HEK293 (cell line): Measurements from ENCODE around the gene PHLDB2.

Experiments used
- CTCF ChIA-PET: fragments of 350-600 bp; formaldehyde crosslinking; extraction: SDS; loops from one replicate; lab custom pipeline; 2021; ENCODE audit warnings: antibody characterized with exemption; lab: Yijun Ruan, JAX
- POLR2A ChIA-PET: fragments of 300-600 bp; formaldehyde crosslinking; extraction: SDS; loops from one replicate; lab custom pipeline; 2020; ENCODE audit warnings: antibody characterized with exemption, inconsistent platforms; lab: Yijun Ruan, JAX
- H3K27ac ChIP-seq: fragments of 200-500 bp; sonication (Bioruptor generic); 2 replicates; pipeline ENCODE4 v1.5.1; 2014; ENCODE audit warnings: low read depth, low read length, control low read depth, inconsistent platforms; ENCODE audit errors: extremely low read depth
- H3K36me3 ChIP-seq, 2 experiments: fragments of 200-500 bp in 1 of 2; sonication (Bioruptor generic) in 1 of 2; 1 replicate in 1 of 2; 2 replicates in 1 of 2; pipeline ENCODE4 v1.5.1; 2014 to 2017; ENCODE audit warnings: inconsistent platforms in 2 of 2, low read length in 2 of 2; ENCODE audit not compliant: control insufficient read depth in 2 of 2, insufficient read depth in 1 of 2
- H3K4me1 ChIP-seq: fragments of 200-500 bp; sonication (Bioruptor generic); 2 replicates; pipeline ENCODE4 v1.5.1; 2014; ENCODE audit warnings: mild to moderate bottlenecking, low read length, inconsistent platforms; ENCODE audit not compliant: control insufficient read depth, insufficient read depth
- H3K4me3 ChIP-seq: 2 replicates; pipeline ENCODE4 v1.5.1; 2011; ENCODE audit warnings: low read depth, mild to moderate bottlenecking, control low read depth, low read length, moderate library complexity
- H3K9me3 ChIP-seq: fragments of 200-500 bp; sonication (Bioruptor generic); 2 replicates; pipeline ENCODE4 v1.5.1; 2014; ENCODE audit warnings: low read depth, low read length, inconsistent platforms; ENCODE audit not compliant: control insufficient read depth, insufficient read depth
- KLF8 ChIP-seq: fragments of 450-650 bp; formaldehyde crosslinking; IDR thresholded peaks from 2 replicates; pipeline ENCODE4 v1.5.1; 2016; ENCODE audit warnings: missing biosample characterization, missing genetic modification characterization
- OSR2 ChIP-seq: fragments of 450-650 bp; formaldehyde crosslinking; IDR thresholded peaks from 2 replicates; pipeline ENCODE4 v1.5.1; 2016; ENCODE audit warnings: missing biosample characterization, missing genetic modification characterization
- ZFP41 ChIP-seq: fragments of 450-650 bp; formaldehyde crosslinking; IDR thresholded peaks from 2 replicates; pipeline ENCODE4 v1.5.1; 2016; ENCODE audit warnings: missing biosample characterization, missing genetic modification characterization, borderline replicate concordance
- ZNF112 ChIP-seq: fragments of 450-650 bp; formaldehyde crosslinking; IDR thresholded peaks from 2 replicates; pipeline ENCODE4 v1.5.0; 2017; ENCODE audit warnings: missing biosample characterization, missing genetic modification characterization
- ZNF114 ChIP-seq: fragments of 450-650 bp; formaldehyde crosslinking; IDR thresholded peaks from 2 replicates; pipeline ENCODE4 v1.5.0; 2017; ENCODE audit warnings: missing biosample characterization, missing genetic modification characterization
- ZNF223 ChIP-seq: fragments of 450-650 bp; formaldehyde crosslinking; IDR thresholded peaks from 2 replicates; pipeline ENCODE4 v1.5.1; 2016; ENCODE audit warnings: missing biosample characterization, missing genetic modification characterization
- ZNF324 ChIP-seq: fragments of 450-650 bp; formaldehyde crosslinking; IDR thresholded peaks from 2 replicates; pipeline ENCODE4 v1.5.1; 2016; ENCODE audit warnings: missing biosample characterization, missing genetic modification characterization
- ZNF398 ChIP-seq: fragments of 450-650 bp; formaldehyde crosslinking; IDR thresholded peaks from 2 replicates; pipeline ENCODE4 v1.5.1; 2017; ENCODE audit warnings: missing biosample characterization, missing genetic modification characterization
- ZNF48 ChIP-seq: fragments of 450-650 bp; formaldehyde crosslinking; IDR thresholded peaks from 2 replicates; pipeline ENCODE4 v1.5.1; 2016; ENCODE audit warnings: missing biosample characterization, missing genetic modification characterization
- ZNF514 ChIP-seq: fragments of 450-650 bp; formaldehyde crosslinking; IDR thresholded peaks from 2 replicates; pipeline ENCODE4 v1.5.1; 2016; ENCODE audit warnings: missing biosample characterization, missing genetic modification characterization
- ZNF561 ChIP-seq: fragments of 450-650 bp; IDR thresholded peaks from 2 replicates; pipeline ENCODE4 v1.5.1; 2018; ENCODE audit warnings: missing biosample characterization, missing genetic modification characterization, borderline replicate concordance
- ZNF610 ChIP-seq: fragments of 450-650 bp; formaldehyde crosslinking; IDR thresholded peaks from 2 replicates; pipeline ENCODE4 v1.5.1; 2016; ENCODE audit warnings: missing biosample characterization, missing genetic modification characterization, borderline replicate concordance
- ZNF658 ChIP-seq: fragments of 450-650 bp; formaldehyde crosslinking; IDR thresholded peaks from 2 replicates; pipeline ENCODE4; 2016; ENCODE audit warnings: missing biosample characterization, missing genetic modification characterization
- ZNF692 ChIP-seq: fragments of 450-650 bp; formaldehyde crosslinking; IDR thresholded peaks from 2 replicates; pipeline ENCODE4 v1.5.1; 2016; ENCODE audit warnings: missing biosample characterization, missing genetic modification characterization
- ZNF707 ChIP-seq: fragments of 450-650 bp; formaldehyde crosslinking; IDR thresholded peaks from 2 replicates; pipeline ENCODE4 v1.5.1; 2016; ENCODE audit warnings: missing biosample characterization, missing genetic modification characterization
- ZNF747 ChIP-seq: fragments of 450-650 bp; formaldehyde crosslinking; IDR thresholded peaks from 2 replicates; pipeline ENCODE4 v1.5.1; 2016; ENCODE audit warnings: missing biosample characterization, missing genetic modification characterization
- ZNF768 ChIP-seq: fragments of 450-650 bp; formaldehyde crosslinking; IDR thresholded peaks from 2 replicates; pipeline ENCODE4 v1.5.1; 2018; ENCODE audit warnings: missing biosample characterization, mild to moderate bottlenecking, missing genetic modification characterization
- ZNF776 ChIP-seq: fragments of 450-650 bp; formaldehyde crosslinking; IDR thresholded peaks from 2 replicates; pipeline ENCODE4 v1.5.0; 2017; ENCODE audit warnings: missing biosample characterization, missing genetic modification characterization, borderline replicate concordance
- ZNF792 ChIP-seq: fragments of 450-650 bp; formaldehyde crosslinking; IDR thresholded peaks from 2 replicates; pipeline ENCODE4 v1.5.1; 2016; ENCODE audit warnings: missing biosample characterization, missing genetic modification characterization
- ZNF843 ChIP-seq: fragments of 450-650 bp; formaldehyde crosslinking; IDR thresholded peaks from 2 replicates; pipeline ENCODE4 v1.5.1; 2016; ENCODE audit warnings: missing biosample characterization, missing genetic modification characterization
- TF ChIP-seq, protein P1 (sequence below): fragments of 450-650 bp; formaldehyde crosslinking; IDR thresholded peaks from 2 replicates; pipeline ENCODE4 v1.5.1; 2016; ENCODE audit warnings: missing biosample characterization, missing genetic modification characterization
- TF ChIP-seq, protein P2 (sequence below): fragments of 450-650 bp; formaldehyde crosslinking; IDR thresholded peaks from 2 replicates; pipeline ENCODE4 v1.5.0; 2017; ENCODE audit warnings: missing biosample characterization, missing genetic modification characterization, borderline replicate concordance
- TF ChIP-seq, protein P3 (sequence below): fragments of 450-650 bp; formaldehyde crosslinking; conservative IDR thresholded peaks from 2 replicates; pipeline ENCODE4 v1.5.1; 2016; ENCODE audit warnings: low read depth, missing biosample characterization, missing genetic modification characterization
- TF ChIP-seq, protein P4 (sequence below): fragments of 450-650 bp; formaldehyde crosslinking; IDR thresholded peaks from 2 replicates; pipeline ENCODE4 v1.5.1; 2016; ENCODE audit warnings: missing biosample characterization, missing genetic modification characterization
- TF ChIP-seq, protein P5 (sequence below): sonication (generic); formaldehyde crosslinking; IDR thresholded peaks from 2 replicates; pipeline ENCODE4 v1.8.1; 2022; ENCODE audit warnings: mild to moderate bottlenecking, moderate library complexity, missing genetic modification reagents

Gene PHLDB2

GRCh38 chr3:111827871-111828270 lies 31.2 kb upstream of the PHLDB2 start (continued):
- TF ChIP-seq ZNF398 (tag by site-specific recombination): no peak
- no peak for TF ChIP-seq ZNF324 (tag by site-specific recombination)
- no peak for TF ChIP-seq ZNF747 (tag by site-specific recombination)
- no peak for TF ChIP-seq ZNF658 (tag by site-specific recombination)
- TF ChIP-seq, protein P1, sequence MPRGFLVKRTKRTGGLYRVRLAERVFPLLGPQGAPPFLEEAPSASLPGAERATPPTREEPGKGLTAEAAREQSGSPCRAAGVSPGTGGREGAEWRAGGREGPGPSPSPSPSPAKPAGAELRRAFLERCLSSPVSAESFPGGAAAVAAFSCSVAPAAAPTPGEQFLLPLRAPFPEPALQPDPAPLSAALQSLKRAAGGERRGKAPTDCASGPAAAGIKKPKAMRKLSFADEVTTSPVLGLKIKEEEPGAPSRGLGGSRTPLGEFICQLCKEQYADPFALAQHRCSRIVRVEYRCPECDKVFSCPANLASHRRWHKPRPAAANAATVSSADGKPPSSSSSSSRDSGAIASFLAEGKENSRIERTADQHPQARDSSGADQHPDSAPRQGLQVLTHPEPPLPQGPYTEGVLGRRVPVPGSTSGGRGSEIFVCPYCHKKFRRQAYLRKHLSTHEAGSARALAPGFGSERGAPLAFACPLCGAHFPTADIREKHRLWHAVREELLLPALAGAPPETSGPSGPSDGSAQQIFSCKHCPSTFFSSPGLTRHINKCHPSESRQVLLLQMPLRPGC (tag by site-specific recombination): no peak
- TF ChIP-seq, protein P2, sequence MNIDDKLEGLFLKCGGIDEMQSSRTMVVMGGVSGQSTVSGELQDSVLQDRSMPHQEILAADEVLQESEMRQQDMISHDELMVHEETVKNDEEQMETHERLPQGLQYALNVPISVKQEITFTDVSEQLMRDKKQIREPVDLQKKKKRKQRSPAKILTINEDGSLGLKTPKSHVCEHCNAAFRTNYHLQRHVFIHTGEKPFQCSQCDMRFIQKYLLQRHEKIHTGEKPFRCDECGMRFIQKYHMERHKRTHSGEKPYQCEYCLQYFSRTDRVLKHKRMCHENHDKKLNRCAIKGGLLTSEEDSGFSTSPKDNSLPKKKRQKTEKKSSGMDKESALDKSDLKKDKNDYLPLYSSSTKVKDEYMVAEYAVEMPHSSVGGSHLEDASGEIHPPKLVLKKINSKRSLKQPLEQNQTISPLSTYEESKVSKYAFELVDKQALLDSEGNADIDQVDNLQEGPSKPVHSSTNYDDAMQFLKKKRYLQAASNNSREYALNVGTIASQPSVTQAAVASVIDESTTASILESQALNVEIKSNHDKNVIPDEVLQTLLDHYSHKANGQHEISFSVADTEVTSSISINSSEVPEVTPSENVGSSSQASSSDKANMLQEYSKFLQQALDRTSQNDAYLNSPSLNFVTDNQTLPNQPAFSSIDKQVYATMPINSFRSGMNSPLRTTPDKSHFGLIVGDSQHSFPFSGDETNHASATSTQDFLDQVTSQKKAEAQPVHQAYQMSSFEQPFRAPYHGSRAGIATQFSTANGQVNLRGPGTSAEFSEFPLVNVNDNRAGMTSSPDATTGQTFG (tag by site-specific recombination): no peak
- TF ChIP-seq ZNF112 (tag by site-specific recombination): no peak
- TF ChIP-seq OSR2 (tag by site-specific recombination): no peak
- TF ChIP-seq, all 188 proteins: peak for 0

- Histone ChIP-seq H3K4me3 (no peak overlapping the region), H3K9me3 (no peaks in the 10 kb centered on the region)
- CTCF ChIA-PET: no interaction called here
- TF ChIP-seq, protein P3, sequence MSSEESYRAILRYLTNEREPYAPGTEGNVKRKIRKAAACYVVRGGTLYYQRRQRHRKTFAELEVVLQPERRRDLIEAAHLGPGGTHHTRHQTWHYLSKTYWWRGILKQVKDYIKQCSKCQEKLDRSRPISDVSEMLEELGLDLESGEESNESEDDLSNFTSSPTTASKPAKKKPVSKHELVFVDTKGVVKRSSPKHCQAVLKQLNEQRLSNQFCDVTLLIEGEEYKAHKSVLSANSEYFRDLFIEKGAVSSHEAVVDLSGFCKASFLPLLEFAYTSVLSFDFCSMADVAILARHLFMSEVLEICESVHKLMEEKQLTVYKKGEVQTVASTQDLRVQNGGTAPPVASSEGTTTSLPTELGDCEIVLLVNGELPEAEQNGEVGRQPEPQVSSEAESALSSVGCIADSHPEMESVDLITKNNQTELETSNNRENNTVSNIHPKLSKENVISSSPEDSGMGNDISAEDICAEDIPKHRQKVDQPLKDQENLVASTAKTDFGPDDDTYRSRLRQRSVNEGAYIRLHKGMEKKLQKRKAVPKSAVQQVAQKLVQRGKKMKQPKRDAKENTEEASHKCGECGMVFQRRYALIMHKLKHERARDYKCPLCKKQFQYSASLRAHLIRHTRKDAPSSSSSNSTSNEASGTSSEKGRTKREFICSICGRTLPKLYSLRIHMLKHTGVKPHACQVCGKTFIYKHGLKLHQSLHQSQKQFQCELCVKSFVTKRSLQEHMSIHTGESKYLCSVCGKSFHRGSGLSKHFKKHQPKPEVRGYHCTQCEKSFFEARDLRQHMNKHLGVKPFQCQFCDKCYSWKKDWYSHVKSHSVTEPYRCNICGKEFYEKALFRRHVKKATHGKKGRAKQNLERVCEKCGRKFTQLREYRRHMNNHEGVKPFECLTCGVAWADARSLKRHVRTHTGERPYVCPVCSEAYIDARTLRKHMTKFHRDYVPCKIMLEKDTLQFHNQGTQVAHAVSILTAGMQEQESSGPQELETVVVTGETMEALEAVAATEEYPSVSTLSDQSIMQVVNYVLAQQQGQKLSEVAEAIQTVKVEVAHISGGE (tag by site-specific recombination): no peak
- TF ChIP-seq ZNF514 (tag by site-specific recombination): no peak
- no peak for TF ChIP-seq ZNF768 (tag by site-specific recombination)
- no peak for TF ChIP-seq ZNF610
- TF ChIP-seq ZFP41: no peak
- TF ChIP-seq ZNF776: no peak
- TF ChIP-seq ZNF707 (tag by site-specific recombination): no peak
- no peak for TF ChIP-seq ZNF658 (tag by site-specific recombination)
- TF ChIP-seq ZNF223 (tag by site-specific recombination): no peak
- no peak for TF ChIP-seq ZNF48 (tag by site-specific recombination)
- TF ChIP-seq ZNF692 (tag by site-specific recombination): no peak
- TF ChIP-seq, protein P4, sequence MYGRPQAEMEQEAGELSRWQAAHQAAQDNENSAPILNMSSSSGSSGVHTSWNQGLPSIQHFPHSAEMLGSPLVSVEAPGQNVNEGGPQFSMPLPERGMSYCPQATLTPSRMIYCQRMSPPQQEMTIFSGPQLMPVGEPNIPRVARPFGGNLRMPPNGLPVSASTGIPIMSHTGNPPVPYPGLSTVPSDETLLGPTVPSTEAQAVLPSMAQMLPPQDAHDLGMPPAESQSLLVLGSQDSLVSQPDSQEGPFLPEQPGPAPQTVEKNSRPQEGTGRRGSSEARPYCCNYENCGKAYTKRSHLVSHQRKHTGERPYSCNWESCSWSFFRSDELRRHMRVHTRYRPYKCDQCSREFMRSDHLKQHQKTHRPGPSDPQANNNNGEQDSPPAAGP (tag by site-specific recombination): no peak
- TF ChIP-seq ZNF114: no peak
- TF ChIP-seq ZNF843 (tag by site-specific recombination): no peak
- no peak for TF ChIP-seq ZNF792
- no peak for TF ChIP-seq ZNF561
- TF ChIP-seq KLF8 (tag by site-specific recombination): no peak
- TF ChIP-seq, protein P5, sequence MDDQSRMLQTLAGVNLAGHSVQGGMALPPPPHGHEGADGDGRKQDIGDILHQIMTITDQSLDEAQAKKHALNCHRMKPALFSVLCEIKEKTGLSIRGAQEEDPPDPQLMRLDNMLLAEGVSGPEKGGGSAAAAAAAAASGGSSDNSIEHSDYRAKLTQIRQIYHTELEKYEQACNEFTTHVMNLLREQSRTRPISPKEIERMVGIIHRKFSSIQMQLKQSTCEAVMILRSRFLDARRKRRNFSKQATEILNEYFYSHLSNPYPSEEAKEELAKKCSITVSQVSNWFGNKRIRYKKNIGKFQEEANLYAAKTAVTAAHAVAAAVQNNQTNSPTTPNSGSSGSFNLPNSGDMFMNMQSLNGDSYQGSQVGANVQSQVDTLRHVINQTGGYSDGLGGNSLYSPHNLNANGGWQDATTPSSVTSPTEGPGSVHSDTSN (CRISPR knock-in tag): no peak
- TF ChIP-seq, all 188 proteins: peak for 0
- Histone ChIP-seq H3K36me3 (no peaks in the 10 kb centered on the region), H3K4me1 (no peaks in the 10 kb centered on the region), H3K27ac (no peak overlapping the region)
- POLR2A ChIA-PET: no interaction called here
Observed at GRCh38 chr3:111828530-111828929, 30.5 kb upstream of the PHLDB2 start.
